ENCODE results near the gene MBLAC1. TPM values are rescaled to one million over a fixed set of nuclear protein-coding genes. Genes with fewer than 3 reads are reported as not detected.

MBLAC1 gene
- total RNA-seq, 1 experiment from 2014 or later = 3.5 TPM

GRCh38 chr7:100177045-100178001, 50.6 kb downstream of the MBLAC1 start, which contains the start of the genes GPC2 and STAG3 (continued):
- TF ChIP-seq ZNF138 (CRISPR knock-in tag; conservative IDR thresholded peaks at IDR 0.05) = peak; percentile 86; the same call in 1 of the 2 replicates
- TF ChIP-seq, protein P1, sequence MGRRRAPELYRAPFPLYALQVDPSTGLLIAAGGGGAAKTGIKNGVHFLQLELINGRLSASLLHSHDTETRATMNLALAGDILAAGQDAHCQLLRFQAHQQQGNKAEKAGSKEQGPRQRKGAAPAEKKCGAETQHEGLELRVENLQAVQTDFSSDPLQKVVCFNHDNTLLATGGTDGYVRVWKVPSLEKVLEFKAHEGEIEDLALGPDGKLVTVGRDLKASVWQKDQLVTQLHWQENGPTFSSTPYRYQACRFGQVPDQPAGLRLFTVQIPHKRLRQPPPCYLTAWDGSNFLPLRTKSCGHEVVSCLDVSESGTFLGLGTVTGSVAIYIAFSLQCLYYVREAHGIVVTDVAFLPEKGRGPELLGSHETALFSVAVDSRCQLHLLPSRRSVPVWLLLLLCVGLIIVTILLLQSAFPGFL (CRISPR knock-in tag; IDR thresholded peaks at IDR 0.05; ENCODE audit: borderline replicate concordance) = peak; percentile 69; the same call in 1 of the 2 replicates
- TF ChIP-seq PRRX2 (CRISPR knock-in tag; IDR thresholded peaks at IDR 0.05) = no peak
- TF ChIP-seq CDX4 (CRISPR knock-in tag; IDR thresholded peaks at IDR 0.05; ENCODE audit: borderline replicate concordance) = no peak
- TF ChIP-seq TEAD4 (CRISPR knock-in tag; IDR thresholded peaks at IDR 0.05) = peak; percentile 64; the same call in 1 of the 2 replicates
- peak; percentile 89 for TF ChIP-seq JUN (CRISPR knock-in tag; IDR thresholded peaks at IDR 0.05)
- TF ChIP-seq, protein P2, sequence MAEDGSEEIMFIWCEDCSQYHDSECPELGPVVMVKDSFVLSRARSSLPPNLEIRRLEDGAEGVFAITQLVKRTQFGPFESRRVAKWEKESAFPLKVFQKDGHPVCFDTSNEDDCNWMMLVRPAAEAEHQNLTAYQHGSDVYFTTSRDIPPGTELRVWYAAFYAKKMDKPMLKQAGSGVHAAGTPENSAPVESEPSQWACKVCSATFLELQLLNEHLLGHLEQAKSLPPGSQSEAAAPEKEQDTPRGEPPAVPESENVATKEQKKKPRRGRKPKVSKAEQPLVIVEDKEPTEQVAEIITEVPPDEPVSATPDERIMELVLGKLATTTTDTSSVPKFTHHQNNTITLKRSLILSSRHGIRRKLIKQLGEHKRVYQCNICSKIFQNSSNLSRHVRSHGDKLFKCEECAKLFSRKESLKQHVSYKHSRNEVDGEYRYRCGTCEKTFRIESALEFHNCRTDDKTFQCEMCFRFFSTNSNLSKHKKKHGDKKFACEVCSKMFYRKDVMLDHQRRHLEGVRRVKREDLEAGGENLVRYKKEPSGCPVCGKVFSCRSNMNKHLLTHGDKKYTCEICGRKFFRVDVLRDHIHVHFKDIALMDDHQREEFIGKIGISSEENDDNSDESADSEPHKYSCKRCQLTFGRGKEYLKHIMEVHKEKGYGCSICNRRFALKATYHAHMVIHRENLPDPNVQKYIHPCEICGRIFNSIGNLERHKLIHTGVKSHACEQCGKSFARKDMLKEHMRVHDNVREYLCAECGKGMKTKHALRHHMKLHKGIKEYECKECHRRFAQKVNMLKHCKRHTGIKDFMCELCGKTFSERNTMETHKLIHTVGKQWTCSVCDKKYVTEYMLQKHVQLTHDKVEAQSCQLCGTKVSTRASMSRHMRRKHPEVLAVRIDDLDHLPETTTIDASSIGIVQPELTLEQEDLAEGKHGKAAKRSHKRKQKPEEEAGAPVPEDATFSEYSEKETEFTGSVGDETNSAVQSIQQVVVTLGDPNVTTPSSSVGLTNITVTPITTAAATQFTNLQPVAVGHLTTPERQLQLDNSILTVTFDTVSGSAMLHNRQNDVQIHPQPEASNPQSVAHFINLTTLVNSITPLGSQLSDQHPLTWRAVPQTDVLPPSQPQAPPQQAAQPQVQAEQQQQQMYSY (CRISPR knock-in tag; IDR thresholded peaks at IDR 0.05) = peak; percentile 73
- peak; percentile 88 for TF ChIP-seq MLX (CRISPR knock-in tag; IDR thresholded peaks at IDR 0.05)
- TF ChIP-seq, protein P3, sequence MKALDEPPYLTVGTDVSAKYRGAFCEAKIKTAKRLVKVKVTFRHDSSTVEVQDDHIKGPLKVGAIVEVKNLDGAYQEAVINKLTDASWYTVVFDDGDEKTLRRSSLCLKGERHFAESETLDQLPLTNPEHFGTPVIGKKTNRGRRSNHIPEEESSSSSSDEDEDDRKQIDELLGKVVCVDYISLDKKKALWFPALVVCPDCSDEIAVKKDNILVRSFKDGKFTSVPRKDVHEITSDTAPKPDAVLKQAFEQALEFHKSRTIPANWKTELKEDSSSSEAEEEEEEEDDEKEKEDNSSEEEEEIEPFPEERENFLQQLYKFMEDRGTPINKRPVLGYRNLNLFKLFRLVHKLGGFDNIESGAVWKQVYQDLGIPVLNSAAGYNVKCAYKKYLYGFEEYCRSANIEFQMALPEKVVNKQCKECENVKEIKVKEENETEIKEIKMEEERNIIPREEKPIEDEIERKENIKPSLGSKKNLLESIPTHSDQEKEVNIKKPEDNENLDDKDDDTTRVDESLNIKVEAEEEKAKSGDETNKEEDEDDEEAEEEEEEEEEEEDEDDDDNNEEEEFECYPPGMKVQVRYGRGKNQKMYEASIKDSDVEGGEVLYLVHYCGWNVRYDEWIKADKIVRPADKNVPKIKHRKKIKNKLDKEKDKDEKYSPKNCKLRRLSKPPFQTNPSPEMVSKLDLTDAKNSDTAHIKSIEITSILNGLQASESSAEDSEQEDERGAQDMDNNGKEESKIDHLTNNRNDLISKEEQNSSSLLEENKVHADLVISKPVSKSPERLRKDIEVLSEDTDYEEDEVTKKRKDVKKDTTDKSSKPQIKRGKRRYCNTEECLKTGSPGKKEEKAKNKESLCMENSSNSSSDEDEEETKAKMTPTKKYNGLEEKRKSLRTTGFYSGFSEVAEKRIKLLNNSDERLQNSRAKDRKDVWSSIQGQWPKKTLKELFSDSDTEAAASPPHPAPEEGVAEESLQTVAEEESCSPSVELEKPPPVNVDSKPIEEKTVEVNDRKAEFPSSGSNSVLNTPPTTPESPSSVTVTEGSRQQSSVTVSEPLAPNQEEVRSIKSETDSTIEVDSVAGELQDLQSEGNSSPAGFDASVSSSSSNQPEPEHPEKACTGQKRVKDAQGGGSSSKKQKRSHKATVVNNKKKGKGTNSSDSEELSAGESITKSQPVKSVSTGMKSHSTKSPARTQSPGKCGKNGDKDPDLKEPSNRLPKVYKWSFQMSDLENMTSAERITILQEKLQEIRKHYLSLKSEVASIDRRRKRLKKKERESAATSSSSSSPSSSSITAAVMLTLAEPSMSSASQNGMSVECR (CRISPR knock-in tag; IDR thresholded peaks at IDR 0.05; ENCODE audit: borderline replicate concordance) = peak; percentile 97
- TF ChIP-seq NR1H2 (CRISPR knock-in tag; IDR thresholded peaks at IDR 0.05) = 0 out of 2 replicates have a peak, but pooled peaks have one; percentile 39
- TF ChIP-seq, protein P4, sequence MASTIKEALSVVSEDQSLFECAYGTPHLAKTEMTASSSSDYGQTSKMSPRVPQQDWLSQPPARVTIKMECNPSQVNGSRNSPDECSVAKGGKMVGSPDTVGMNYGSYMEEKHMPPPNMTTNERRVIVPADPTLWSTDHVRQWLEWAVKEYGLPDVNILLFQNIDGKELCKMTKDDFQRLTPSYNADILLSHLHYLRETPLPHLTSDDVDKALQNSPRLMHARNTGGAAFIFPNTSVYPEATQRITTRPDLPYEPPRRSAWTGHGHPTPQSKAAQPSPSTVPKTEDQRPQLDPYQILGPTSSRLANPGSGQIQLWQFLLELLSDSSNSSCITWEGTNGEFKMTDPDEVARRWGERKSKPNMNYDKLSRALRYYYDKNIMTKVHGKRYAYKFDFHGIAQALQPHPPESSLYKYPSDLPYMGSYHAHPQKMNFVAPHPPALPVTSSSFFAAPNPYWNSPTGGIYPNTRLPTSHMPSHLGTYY (CRISPR knock-in tag; IDR thresholded peaks at IDR 0.05) = no peak
- no peak for TF ChIP-seq MXD4 (CRISPR knock-in tag; IDR thresholded peaks at IDR 0.05; ENCODE audit: borderline replicate concordance)
- peak; percentile 99 for TF ChIP-seq MAX (CRISPR knock-in tag; IDR thresholded peaks at IDR 0.05)
- peak; percentile 97; the same call in 1 of the 2 replicates for TF ChIP-seq NFE2L1 (CRISPR knock-in tag; IDR thresholded peaks at IDR 0.05)
- TF ChIP-seq, protein P5, sequence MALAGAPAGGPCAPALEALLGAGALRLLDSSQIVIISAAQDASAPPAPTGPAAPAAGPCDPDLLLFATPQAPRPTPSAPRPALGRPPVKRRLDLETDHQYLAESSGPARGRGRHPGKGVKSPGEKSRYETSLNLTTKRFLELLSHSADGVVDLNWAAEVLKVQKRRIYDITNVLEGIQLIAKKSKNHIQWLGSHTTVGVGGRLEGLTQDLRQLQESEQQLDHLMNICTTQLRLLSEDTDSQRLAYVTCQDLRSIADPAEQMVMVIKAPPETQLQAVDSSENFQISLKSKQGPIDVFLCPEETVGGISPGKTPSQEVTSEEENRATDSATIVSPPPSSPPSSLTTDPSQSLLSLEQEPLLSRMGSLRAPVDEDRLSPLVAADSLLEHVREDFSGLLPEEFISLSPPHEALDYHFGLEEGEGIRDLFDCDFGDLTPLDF (CRISPR knock-in tag; IDR thresholded peaks at IDR 0.05) = peak; percentile 97
- TF ChIP-seq, protein P6, sequence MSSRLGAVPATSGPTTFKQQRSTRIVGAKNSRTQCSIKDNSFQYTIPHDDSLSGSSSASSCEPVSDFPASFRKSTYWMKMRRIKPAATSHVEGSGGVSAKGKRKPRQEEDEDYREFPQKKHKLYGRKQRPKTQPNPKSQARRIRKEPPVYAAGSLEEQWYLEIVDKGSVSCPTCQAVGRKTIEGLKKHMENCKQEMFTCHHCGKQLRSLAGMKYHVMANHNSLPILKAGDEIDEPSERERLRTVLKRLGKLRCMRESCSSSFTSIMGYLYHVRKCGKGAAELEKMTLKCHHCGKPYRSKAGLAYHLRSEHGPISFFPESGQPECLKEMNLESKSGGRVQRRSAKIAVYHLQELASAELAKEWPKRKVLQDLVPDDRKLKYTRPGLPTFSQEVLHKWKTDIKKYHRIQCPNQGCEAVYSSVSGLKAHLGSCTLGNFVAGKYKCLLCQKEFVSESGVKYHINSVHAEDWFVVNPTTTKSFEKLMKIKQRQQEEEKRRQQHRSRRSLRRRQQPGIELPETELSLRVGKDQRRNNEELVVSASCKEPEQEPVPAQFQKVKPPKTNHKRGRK (CRISPR knock-in tag; IDR thresholded peaks at IDR 0.05; ENCODE audit: borderline replicate concordance) = 0 out of 2 replicates have a peak, but pooled peaks have one; percentile 26
- TF ChIP-seq ELF4 (CRISPR knock-in tag; IDR thresholded peaks at IDR 0.05; ENCODE audit: low read depth) = peak; percentile 79; the same call in 1 of the 2 replicates
- no peak for TF ChIP-seq ZNF423 (CRISPR knock-in tag; IDR thresholded peaks at IDR 0.05)
